Chondrocyte (in vitro differentiated cells): ENCODE results near the gene GCNT2. TPM values are rescaled to one million over a fixed set of nuclear protein-coding genes. Genes with fewer than 3 reads are reported as not detected.
"Not testable (repeated sequence)": the region's sequence is repeated elsewhere in the genome, so short reads cannot be mapped to it uniquely, and the experiment has no call there.

Experiments
- DNase-seq: peaks from one replicate; pipeline ENCODE4 v3.0.0; 2021; ENCODE audit warnings: mixed read lengths, low spot score
- H3K27ac Mint-ChIP-seq: one replicate; pipeline ENCODE4 v1.8.0; 2021; ENCODE audit warnings: mild to moderate bottlenecking, moderate library complexity, mixed read lengths; ENCODE audit not compliant: unreplicated experiment
- H3K27me3 Mint-ChIP-seq: 2 replicates; pipeline ENCODE4 v1.8.0; 2021; ENCODE audit warnings: low read depth, mixed read lengths
- H3K36me3 Mint-ChIP-seq: 2 replicates; pipeline ENCODE4 v1.8.0; 2021; ENCODE audit warnings: low read depth, mixed read lengths
- H3K4me1 Mint-ChIP-seq: 2 replicates; pipeline ENCODE4 v1.8.0; 2021; ENCODE audit warnings: low read depth, mild to moderate bottlenecking, mixed read lengths
- H3K4me3 Mint-ChIP-seq: one replicate; pipeline ENCODE4 v1.8.0; 2021; ENCODE audit warnings: mild to moderate bottlenecking, moderate library complexity, mixed read lengths; ENCODE audit not compliant: unreplicated experiment
- H3K9me3 Mint-ChIP-seq: 2 replicates; pipeline ENCODE4 v1.8.0; 2021; ENCODE audit warnings: low read depth, mixed read lengths
- CTCF ChIP-seq: fragments of 200-600 bp; sonication (generic); IDR thresholded peaks from 2 replicates; pipeline ENCODE4 v1.5.0; 2021; ENCODE audit warnings: antibody characterized with exemption, mild to moderate bottlenecking, moderate library complexity
- total RNA-seq: library from RNA; stranded (reverse); gene quantifications from 3 replicates; pipeline ENCODE4 v1.2.1, GENCODE V29; 2021

Gene GCNT2
- total RNA-seq, 1 donor from 2014 or later: 0.67 TPM

- TF ChIP-seq CTCF: no peak
- no peak for DNase-seq
- H3K9me3 Mint-ChIP-seq: no peaks in the 10 kb centered on the region
- H3K4me3 Mint-ChIP-seq: no peak overlapping the region
- H3K27ac Mint-ChIP-seq: no peak overlapping the region
- H3K27me3 Mint-ChIP-seq: no peaks in the 10 kb centered on the region
- peaks cover 24% of the 10 kb centered on the region for H3K4me1 Mint-ChIP-seq
- H3K36me3 Mint-ChIP-seq: no peaks in the 10 kb centered on the region
These were observed 4.2 kb upstream of the GCNT2 start for GRCh38 chr6:10516953-10517352.

DNA sequence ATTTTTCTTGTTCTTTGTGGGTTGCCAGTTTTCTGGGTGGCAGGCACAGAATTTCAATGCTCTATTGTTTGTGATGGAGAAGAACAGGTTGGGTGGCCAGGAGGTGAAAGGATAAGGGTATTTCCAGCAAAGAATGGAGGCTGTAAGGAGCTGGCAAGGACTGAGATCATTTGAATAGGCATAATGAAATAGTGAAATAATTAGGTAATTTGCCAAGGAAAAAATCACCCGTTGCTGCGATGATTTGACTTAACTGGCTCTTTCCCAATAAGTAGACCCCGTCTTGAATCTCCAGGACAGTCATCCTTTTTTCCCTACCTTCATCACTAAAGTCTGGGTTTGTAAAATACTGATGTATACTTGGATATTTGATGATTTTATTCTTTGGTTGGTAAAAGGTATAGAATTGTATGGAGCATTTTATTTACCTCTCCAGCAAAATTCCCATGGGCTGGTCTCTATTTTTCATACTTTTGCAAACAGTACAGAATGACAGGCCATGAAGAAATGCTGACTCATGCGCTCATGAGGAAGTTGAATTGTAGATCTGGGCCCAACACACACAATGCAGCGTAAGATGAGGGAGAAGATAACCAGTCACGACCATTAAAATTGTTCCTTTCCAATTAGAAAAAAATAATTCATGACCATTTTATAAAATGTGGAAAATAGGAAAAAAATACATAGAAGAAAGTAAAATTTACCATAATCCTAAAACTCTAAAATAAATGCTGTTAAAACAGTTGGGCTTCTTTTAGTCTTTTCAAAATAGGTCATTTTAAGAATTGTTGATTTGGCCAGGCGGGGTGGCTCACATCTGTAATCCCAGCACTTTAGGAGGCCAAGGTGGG is 2.4 kb upstream of the GCNT2 start:
- H3K9me3 Mint-ChIP-seq: no peaks in the 10 kb centered on the region
- H3K4me3 Mint-ChIP-seq: no peak overlapping the region
- H3K27ac Mint-ChIP-seq: peak overlapping the region; percentile 7
- peaks cover 24% of the 10 kb centered on the region for H3K4me1 Mint-ChIP-seq
- H3K27me3 Mint-ChIP-seq: no peaks in the 10 kb centered on the region
- no peak for TF ChIP-seq CTCF
- no peak for DNase-seq
- H3K36me3 Mint-ChIP-seq: no peaks in the 10 kb centered on the region

GRCh38 chr6:10519408-10519697 is 1.8 kb upstream of the GCNT2 start:
- not testable (repeated sequence) for H3K27ac Mint-ChIP-seq, H3K36me3 Mint-ChIP-seq, H3K4me3 Mint-ChIP-seq, H3K27me3 Mint-ChIP-seq, DNase-seq, H3K9me3 Mint-ChIP-seq
- H3K4me1 Mint-ChIP-seq: peaks cover 24% of the 10 kb centered on the region

DNA sequence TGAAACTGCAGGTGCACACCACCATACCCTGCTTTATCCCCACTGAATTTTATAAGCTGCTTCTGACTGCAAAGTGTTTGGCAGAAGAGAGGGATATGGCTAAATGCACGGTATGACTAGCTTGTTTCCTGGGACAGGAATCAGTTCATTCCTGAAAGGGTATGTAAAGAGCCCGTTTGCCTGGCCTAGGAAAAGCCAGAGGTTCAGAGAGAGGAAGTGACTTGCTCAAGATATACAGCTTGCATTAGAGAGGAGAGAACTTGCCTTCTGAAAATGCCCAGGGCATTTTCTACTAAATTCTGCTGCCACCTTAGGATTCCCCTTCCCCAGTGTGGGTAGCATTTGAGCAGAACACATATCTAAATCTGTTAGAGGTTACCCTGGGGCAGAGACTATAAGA is 683 bp upstream of the GCNT2 start:
- DNase-seq: no peak
- Mint-ChIP-seq H3K36me3 (no peaks in the 10 kb centered on the region), H3K27ac (peak overlapping the region; percentile 92), H3K4me1 (peaks cover 24% of the 10 kb centered on the region), H3K9me3 (no peaks in the 10 kb centered on the region), H3K4me3 (no peak overlapping the region), H3K27me3 (no peaks in the 10 kb centered on the region)
- TF ChIP-seq CTCF: no peak

DNA sequence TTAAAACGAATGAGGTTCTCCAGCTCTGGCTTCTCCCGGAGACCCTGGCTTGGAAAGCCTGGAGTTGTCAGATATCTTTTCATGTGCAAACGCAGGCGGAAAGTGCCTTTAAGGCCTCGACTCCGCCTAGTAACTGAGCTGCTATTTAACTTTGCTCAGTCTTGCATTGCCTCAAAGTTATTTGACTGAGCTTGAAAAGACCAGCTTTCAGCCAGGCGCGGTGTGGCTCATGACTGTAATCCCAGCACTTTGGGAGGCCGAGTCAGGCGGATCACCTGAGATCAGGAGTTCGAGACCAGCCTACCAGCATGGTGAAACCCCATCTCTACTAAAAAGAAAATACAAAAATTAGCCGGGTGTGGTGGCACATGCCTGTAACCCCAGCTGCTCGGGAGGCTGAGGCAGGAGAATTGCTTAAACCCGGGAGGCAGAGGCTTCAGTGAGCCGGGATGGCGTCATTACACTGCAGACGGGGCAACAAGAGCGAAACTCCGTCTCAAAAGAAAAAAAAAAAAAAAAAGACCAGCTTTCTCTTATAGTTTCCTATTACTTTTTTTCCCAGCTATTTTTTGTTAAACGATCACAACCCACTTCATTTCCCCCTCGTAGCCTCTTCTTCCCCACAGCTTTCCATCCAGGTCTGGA is 1.9 kb downstream of the GCNT2 start:
- Mint-ChIP-seq H3K36me3 (no peaks in the 10 kb centered on the region), H3K9me3 (no peaks in the 10 kb centered on the region), H3K27ac (no peak overlapping the region), H3K27me3 (no peaks in the 10 kb centered on the region), H3K4me1 (peaks cover 42% of the 10 kb centered on the region), H3K4me3 (no peak overlapping the region)
- no peak for TF ChIP-seq CTCF
- no peak for DNase-seq
